Stimulated activated CD8-positive, alpha-beta memory T cell treated with anti-CD3 and anti-CD28 coated beads, Interleukin-2, amount 100 ng/mL, for 1 hour (primary cell): ENCODE results near the gene OR2T6.
"Not testable (repeated sequence)": the region's sequence is repeated elsewhere in the genome, so short reads cannot be mapped to it uniquely, and the experiment has no call there.

Experiments used
- DNase-seq, 2 donors: peaks; one replicate each; pipeline ENCODE4 v3.0.0-alpha.2; 2020; ENCODE audit warnings: low read depth in 2 of 2

Gene OR2T6, protein sequence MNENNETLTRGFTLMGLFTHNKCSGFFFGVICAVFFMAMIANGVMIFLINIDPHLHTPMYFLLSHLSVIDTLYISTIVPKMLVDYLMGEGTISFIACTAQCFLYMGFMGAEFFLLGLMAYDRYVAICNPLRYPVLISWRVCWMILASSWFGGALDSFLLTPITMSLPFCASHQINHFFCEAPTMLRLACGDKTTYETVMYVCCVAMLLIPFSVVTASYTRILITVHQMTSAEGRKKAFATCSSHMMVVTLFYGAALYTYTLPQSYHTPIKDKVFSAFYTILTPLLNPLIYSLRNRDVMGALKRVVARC

DNA sequence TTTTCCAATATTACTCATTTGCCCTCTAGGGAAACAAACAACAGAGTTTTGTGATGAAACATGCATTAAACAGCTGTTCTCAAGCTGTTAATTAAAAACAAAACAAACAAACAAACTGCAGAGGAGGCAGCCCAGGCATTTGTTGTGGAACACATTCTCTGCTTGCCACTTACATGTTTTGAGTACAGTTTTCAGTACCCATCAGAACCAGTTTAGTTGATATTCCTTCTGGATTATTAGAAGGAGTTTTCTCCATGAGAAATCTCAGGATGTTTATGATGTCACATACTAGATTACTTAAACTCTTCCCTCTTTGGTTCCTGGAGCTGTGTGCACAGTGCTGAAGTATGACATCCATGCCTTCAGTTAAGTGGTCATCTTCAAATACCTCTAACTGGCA lies at the start of gene OR2T6:
TSS of gene OR2T6 (plus strand) at position 301 of the 400 bp plus-strand sequence. CDS start 11,863 bp downstream, outside the sequence.
- no peak for DNase-seq

DNA sequence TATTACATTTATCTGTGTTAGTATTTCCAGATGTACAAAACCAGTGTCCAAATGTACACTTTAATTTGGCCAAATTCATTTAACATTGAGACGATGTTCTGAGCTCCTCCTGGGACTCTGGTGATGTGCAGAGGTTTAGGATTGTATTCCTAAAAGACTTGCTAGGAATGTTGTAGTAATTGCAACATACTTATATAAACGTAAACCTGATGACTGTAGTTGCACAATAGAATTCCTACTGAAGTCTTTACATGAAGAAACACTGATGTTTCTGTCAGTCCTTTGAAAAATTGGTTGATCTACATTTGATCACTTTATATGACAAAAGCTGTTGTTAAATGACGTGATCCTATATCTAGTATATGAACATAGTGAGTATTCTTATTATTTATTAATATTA lies 32.1 kb upstream of the OR2T6 start:
- no peak for DNase-seq

GRCh38 chr1:248348475-248348874 lies 27.1 kb upstream of the OR2T6 start, which contains the start of gene OR14C36:
Gene OR14C36, plus strand, starts transcription at chr1:248348775. Its CDS starts 0 bp downstream, at chr1:248348775.
- DNase-seq, result no peak

GRCh38 chr1:248359415-248359814 lies 16.1 kb upstream of the OR2T6 start:
- no peak for DNase-seq

DNA sequence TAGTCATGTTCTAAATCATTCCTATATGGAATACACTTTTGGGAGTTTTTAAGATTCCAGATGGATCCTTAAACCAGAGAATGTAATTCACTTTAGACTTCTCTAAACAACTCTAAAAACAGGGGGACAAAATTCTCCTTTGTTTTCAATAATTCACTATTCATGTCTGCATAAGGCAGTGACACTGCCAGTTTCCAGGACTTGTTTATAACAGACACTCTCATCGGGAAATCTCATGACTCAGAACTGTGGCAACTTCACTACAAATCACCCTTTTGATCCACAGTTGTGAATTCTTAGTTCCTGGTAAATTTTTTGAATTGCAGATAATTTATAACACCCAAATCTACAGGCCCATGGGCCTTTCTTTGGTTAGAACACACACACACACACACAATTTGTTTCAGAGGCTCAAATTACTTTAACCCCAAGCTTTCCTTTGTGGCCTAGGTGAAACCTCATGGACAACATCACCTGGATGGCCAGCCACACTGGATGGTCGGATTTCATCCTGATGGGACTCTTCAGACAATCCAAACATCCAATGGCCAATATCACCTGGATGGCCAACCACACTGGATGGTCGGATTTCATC lies 14.3 kb upstream of the OR2T6 start, which contains the start of gene OR2T4:
TSS of gene OR2T4 (plus strand) at position 545 of the 595 bp plus-strand sequence. CDS start at position 545, 0 bp downstream.
- no peak for DNase-seq

DNA sequence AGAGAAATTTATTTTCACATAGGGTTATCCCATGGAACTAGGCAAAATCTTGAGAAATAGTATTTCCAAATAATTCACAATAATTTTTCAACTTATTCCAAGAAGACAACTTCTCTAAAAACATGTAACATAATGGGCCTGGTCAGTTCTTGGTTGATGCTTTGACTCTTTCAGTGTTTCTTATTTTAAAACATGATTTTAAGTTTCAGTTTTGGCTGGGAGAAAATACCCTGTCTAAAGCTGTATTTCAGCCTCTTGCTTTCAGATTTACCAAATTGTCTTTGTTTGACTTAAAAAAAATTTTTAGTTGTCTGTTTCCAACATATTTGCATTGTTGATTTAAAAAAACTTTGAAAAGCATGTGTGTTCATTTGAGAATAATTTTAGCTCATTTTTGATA lies 8.9 kb upstream of the OR2T6 start:
- DNase-seq, result no peak

DNA sequence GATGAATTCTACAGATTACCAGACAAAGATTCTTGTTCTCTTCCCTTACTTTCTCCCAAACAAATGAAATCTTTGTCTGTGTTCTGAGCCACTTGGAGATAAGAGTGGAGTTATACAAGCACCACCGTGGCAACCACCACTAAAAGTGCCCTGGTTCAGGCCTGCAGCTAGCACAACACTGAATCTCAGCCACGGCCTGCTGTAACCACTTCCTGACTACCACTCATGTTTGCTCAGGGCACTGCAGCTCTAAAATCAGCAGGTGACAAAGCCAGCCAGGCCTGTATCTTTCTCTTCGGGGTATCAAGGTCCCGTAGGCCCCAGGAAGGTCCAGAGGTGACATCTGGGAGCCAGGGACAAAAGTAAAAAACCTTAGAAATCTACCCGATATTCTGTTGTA lies 3.2 kb upstream of the OR2T6 start:
- no peak for DNase-seq

- DNase-seq, result no peak
Measured at GRCh38 chr1:248373761-248374160, 1.8 kb upstream of the OR2T6 start.

DNA sequence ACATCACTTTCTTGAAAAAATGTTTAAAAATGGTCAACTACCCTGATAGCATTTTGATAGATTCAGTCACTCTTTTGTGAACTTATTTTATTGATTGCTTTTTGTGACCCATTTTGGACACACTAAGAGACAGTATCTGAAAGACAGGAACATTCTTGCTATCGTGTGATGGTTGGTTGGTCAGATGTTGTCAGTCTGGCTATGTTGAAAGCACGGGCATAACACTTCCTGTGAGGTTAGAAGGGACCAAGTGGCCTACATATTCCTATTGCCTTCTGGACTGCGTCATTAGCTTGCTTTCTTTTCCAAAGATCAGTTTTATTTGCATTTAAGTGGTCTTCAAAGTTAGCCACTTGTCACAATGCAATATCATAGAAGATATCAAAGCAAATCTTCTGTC lies 1.4 kb downstream of the OR2T6 start:
- DNase-seq, result no peak

DNA sequence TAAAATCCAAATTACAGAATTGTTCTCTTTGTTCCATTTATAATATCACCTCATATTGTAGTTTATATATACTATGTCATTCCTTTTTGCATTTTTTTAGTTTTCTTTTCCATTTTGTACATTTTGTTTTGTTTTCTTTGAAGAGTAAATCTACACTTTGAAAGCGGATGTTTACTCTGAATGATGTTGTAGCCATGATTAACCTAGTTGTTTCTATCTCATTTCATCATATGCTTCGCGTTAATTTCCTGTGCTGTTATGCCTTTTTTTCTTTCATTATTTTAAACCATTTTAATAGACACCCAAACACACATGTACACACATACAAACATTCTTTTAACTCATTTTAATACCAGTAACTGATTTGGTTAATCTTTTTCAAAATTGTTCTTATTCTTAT lies 5.3 kb downstream of the OR2T6 start:
- no peak for DNase-seq

DNA sequence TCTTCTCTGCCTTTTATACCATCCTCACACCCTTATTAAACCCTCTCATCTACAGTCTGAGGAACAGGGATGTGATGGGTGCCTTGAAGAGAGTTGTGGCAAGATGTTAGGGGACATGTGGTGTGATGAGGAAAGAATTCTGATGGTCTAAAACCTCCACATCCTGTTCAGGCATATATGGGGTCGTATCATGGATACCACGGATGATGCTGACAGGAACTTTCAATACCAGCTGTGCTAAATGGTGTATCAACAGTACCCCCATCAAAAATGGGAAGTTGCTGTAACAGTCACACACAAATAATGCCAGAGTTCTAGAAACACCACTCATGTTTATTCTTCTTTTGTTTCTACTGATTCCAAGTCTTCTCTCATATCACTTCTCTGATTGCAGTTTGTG lies 12.9 kb downstream of the OR2T6 start:
- DNase-seq, result no peak

DNA sequence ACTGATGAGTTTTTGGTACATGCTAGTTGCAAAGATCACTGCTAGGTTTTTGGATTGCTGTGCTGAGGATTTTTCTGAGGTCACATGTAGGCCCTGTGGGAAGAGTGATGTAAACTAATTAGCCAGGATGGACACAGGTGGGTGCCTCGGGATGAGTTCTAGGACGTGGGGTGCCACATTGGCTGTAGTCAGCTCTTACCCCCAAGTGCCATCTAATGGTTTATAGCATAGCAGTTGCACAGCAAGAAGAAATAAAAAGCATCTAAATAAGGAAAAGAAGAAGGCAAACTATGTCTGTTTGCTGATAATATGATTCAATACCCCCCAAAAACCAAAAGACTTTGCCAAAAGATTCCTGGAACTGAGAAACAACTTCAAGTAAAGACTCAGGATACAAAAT lies 17.5 kb downstream of the OR2T6 start:
- DNase-seq, result no peak

DNA sequence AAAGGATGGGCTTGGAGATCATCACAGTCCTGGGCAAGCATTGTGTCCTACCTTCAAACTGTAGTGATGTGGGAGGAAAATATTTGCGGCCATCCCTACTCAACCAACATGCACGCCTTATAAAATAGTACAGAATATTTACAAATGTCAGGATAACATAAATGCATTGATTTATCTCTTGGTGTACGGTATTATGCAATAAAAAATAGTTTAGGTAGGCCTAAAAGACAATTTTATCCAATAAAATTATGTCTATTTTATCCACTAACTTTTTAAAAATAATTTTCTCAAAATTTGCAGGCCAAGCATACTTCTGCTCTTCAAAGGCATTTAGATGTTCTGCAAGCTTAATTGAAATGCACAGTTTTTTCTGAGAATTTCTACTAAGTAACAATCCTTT lies 27.2 kb downstream of the OR2T6 start, which contains the start of gene OR2T1:
TSS of gene OR2T1 (plus strand) at position 301 of the 400 bp plus-strand sequence. CDS start 3,100 bp downstream, outside the sequence.
- no peak for DNase-seq

GRCh38 chr1:248404024-248404423 lies 28.5 kb downstream of the OR2T6 start:
- no peak for DNase-seq

DNA sequence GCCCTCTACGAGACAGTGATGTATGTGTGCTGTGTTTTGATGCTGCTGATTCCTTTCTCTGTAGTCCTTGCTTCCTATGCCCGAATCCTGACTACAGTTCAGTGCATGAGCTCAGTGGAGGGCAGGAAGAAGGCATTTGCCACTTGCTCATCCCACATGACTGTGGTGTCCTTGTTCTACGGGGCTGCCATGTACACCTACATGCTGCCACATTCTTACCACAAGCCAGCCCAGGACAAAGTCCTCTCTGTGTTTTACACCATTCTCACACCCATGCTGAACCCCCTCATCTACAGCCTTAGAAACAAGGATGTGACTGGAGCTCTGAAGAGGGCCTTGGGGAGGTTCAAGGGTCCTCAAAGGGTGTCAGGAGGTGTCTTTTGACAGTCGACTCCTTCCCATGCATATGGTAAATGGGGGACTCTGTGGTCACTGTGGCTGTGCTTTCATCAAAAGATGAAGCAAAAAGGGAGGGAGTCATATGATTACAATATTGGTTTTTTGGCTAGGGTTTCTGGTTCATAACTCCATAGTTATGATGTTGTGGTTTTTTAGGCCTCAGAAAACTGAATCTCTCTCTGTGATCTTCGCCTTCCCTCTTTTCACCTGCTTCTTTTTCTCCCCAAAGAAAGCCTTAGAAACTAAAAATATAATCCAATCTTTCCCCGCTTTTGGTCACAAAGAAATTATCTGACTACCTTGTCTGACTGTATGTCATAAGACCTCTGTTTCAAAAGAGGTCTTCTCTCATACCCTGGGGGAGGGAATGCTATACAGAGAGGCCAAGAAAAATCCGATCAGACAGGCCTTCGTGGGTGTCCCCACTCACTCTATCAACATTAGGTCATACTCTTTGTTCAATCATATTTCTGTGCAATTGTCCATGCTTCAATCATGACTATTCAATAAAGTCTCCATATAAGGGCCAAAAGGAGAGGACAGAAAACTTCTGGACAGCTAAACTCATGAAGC lies 31.5 kb downstream of the OR2T6 start:
- no peak for DNase-seq

- DNase-seq, result no peak
Measured at GRCh38 chr1:248416226-248416625, 40.7 kb downstream of the OR2T6 start.

DNA sequence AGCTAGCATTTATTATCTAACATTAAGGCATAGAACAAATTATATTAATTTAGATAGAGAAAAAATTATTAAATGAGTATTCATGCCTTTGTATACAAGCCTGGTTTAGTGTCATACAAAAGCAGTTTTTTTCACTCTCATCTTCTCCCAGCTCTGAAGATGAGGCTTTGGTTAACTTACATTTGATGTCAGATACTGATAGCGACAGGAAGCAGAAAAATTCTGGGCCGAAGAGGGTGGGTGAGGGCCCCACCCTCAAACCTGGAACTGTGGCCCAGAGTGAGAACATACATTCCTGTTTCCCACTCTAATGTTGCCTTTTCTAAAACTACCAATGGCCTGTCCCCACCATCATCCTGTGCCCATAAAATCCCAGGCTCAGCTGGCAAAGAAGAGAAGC lies 42.3 kb downstream of the OR2T6 start:
- DNase-seq, result no peak

- no peak for DNase-seq
Measured at GRCh38 chr1:248421384-248421783, 45.8 kb downstream of the OR2T6 start.

DNA sequence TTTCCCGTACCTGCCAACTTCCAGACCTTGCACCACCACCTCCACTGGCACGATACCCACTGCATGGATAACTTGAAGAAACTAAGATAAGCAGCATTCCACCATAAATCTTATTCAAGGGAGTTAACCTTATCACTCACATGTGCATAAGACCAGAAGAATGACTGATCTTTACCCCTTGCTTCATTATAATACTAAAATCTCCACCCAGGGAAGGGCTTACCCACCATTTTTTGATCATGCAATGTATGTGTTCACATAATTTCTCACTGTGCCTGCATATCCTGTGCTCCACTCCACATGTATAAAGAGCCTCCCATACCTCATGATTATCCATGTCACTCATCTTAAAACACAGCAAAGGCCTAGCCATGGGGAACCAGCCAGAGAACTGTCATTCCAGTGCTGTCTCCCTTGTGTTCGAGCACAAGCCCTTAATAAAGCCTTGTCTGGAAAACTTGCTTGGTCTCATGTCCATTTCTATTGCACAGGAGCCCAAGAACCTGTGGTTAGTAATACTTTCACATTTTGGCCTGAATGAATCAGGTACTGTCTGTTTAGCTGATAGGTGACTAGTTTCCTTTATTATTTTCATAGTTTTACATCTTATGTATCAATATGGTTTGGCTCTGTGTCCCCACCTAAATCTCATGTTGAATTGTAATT lies 52.1 kb downstream of the OR2T6 start:
- DNase-seq, result not testable (repeated sequence)

DNA sequence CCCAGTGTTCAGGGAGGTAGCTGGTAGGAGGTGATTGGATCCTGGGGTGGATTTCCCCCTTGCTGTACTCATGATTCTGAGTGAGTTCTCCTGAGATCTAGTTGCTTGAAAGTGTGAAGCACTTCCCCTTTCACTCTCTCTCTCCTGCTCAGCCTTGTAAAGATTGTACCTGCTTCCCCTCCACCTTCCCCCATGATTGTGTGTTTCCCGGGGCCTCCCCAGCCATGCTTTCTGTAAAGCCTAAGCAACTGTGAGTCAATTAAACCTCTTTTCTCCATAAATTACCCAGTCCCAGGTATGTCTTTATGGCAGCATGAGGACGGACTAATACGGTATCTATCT lies 52.6 kb downstream of the OR2T6 start:
- DNase-seq, result not testable (repeated sequence)

- DNase-seq, result not testable (repeated sequence)
Measured at GRCh38 chr1:248431683-248432082, 56.1 kb downstream of the OR2T6 start.

DNA sequence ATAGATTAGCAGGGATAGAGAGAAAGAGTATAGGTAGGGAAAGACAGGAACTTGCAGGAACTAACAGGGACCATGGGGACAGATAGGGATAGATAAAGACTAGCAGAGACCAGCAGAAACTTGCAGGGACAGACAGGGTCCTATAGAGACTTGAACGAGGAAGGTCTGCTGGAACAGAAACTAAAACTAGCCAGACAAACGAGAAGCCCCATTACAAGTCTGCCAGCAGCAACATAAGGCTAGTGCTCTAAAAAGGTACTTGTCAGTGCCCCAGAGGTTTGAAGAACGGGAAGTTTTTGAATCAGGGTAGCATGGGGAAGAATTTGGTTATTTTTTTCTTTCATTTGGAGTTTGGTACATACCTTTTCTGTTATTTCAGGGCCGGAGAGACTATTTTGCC lies 56.7 kb downstream of the OR2T6 start:
- not testable (repeated sequence) for DNase-seq
